Activated T-helper 1 cell treated with anti-CD3 and anti-CD28 coated beads, Interleukin-12 subunit alpha, Interleukin-12 subunit beta, Interleukin-2, Interleukin-4 antibody, amounts not matched to agents 30 ng/mL and 10 ng/mL and 1 ng/mL, durations not matched to agents 14 hours and 24 hours and 36 hours (primary cell): ENCODE results near the gene PGAM5. TPM values are rescaled to one million over a fixed set of nuclear protein-coding genes. Genes with fewer than 3 reads are reported as not detected.

Experiments
- total RNA-seq: library from RNA; stranded (reverse); gene quantifications from 2 replicates; pipeline ENCODE4 v1.2.3, GENCODE V29; 2022

Gene PGAM5
- total RNA-seq, 1 donor from 2014 or later: 111 TPM

Other genes starting within 250 kb of the PGAM5 start
- gene FBRSL1, start 220.7 kb upstream of the PGAM5 start, total RNA-seq: 75.8 and 80.2 TPM in 2 replicates
- not detected in 2 replicates for gene LRCOL1, start 100.3 kb upstream of the PGAM5 start, total RNA-seq
- not detected in 2 replicates for gene P2RX2, start 92.1 kb upstream of the PGAM5 start, total RNA-seq
- 168 and 170 TPM in 2 replicates for gene POLE, start 23.5 kb upstream of the PGAM5 start, total RNA-seq
- 21.5 and 23.3 TPM in 2 replicates for gene PXMP2, start 23.3 kb upstream of the PGAM5 start, total RNA-seq
- gene ANKLE2, start 51.0 kb downstream of the PGAM5 start, total RNA-seq: 151 and 156 TPM in 2 replicates
- gene GOLGA3, start 118.0 kb downstream of the PGAM5 start, total RNA-seq: 78.7 and 86.9 TPM in 2 replicates
- gene CHFR, start 176.8 kb downstream of the PGAM5 start, total RNA-seq: 63.7 and 65.6 TPM in 2 replicates
- 6.3 and 7.5 TPM in 2 replicates for gene ZNF605, start 245.5 kb downstream of the PGAM5 start, total RNA-seq